HepG2 (cell line): ENCODE measurements around the gene TACC3. TPM values are rescaled to one million over a fixed set of nuclear protein-coding genes. Genes with fewer than 3 reads are reported as not detected.

Experiments
- AKAP8 ChIP-seq: sonication (generic); formaldehyde crosslinking; IDR thresholded peaks from 2 replicates; pipeline ENCODE4 v1.5.1; 2020; ENCODE audit warnings: mild to moderate bottlenecking, missing genetic modification reagents
- CBX1 ChIP-seq: IDR thresholded peaks from one replicate; pipeline ENCODE4 v1.6.1; 2016; ENCODE audit warnings: antibody characterized with exemption, low read depth
- HIC2 ChIP-seq: sonication (generic); formaldehyde crosslinking; IDR thresholded peaks from 2 replicates; pipeline ENCODE4 v1.9.0; 2022; ENCODE audit warnings: low read depth, missing genetic modification reagents
- HNRNPL ChIP-seq: fragments of 200-400 bp; formaldehyde crosslinking; IDR thresholded peaks from 2 replicates; pipeline ENCODE4 v1.6.1; 2017; ENCODE audit warnings: mild to moderate bottlenecking, low read depth, low read length
- MYPOP ChIP-seq: sonication (generic); formaldehyde crosslinking; IDR thresholded peaks from 2 replicates; pipeline ENCODE4 v1.8.1; 2023; ENCODE audit warnings: mild to moderate bottlenecking, moderate library complexity, missing genetic modification reagents
- PHB2 ChIP-seq: fragments of 450-650 bp; IDR thresholded peaks from 2 replicates; pipeline ENCODE4 v1.6.1; 2018; ENCODE audit not compliant: partially characterized antibody
- SNAI1 ChIP-seq: sonication (generic); formaldehyde crosslinking; IDR thresholded peaks from 2 replicates; pipeline ENCODE4 v1.5.0; 2020; ENCODE audit warnings: mild to moderate bottlenecking, missing genetic modification reagents, borderline replicate concordance
- ZNF546 ChIP-seq: sonication (generic); formaldehyde crosslinking; conservative IDR thresholded peaks from 2 replicates; pipeline ENCODE4 v1.8.1; 2023; ENCODE audit warnings: mild to moderate bottlenecking, missing genetic modification reagents
- ZNF547 ChIP-seq: sonication (generic); formaldehyde crosslinking; IDR thresholded peaks from 2 replicates; pipeline ENCODE4 v1.5.1; 2020; ENCODE audit warnings: mild to moderate bottlenecking, missing genetic modification reagents
- polyA plus RNA-seq, 8 experiments: library from polyadenylated mRNA; depleted of rRNA in 3 of 8; stranded (reverse) in 7 of 8; unstranded in 1 of 8; fragments of >200 nt; fragmentation: Illumina TruSeq in 4 of 8; extraction: Trizol in 4 of 8; gene quantifications; 2 replicates each; pipeline versions ENCODE4 v1.2.1 to v1.2.3, GENCODE V29; 2011 to 2016; ENCODE audit warnings: low read depth in 4 of 8, missing spikeins in 1 of 8, mixed read lengths in 1 of 8; ENCODE audit not compliant: insufficient read depth in 1 of 8
- total RNA-seq, 5 experiments: library from RNA; depleted of rRNA; stranded (reverse); fragments of >200 nt; fragmentation: Illumina TruSeq; extraction: Trizol; gene quantifications; 2 replicates each; pipeline ENCODE4 v1.2.3, GENCODE V29; 2016; ENCODE audit warnings: low read depth in 1 of 5
- TF ChIP-seq, protein P1 (sequence below): IDR thresholded peaks from 2 replicates; pipeline ENCODE4 v1.6.1; 2016; ENCODE audit warnings: low read depth, missing genetic modification reagents, missing compliant biosample characterization
- TF ChIP-seq, protein P2 (sequence below): sonication (generic); formaldehyde crosslinking; IDR thresholded peaks from 2 replicates; pipeline ENCODE4 v1.5.1; 2020; ENCODE audit warnings: mild to moderate bottlenecking, missing genetic modification reagents, moderate library complexity
- TF ChIP-seq, protein P3 (sequence below): sonication (generic); formaldehyde crosslinking; IDR thresholded peaks from 2 replicates; pipeline ENCODE4 v1.4.0; 2020; ENCODE audit warnings: missing genetic modification reagents
- TF ChIP-seq, protein P4 (sequence below): sonication (generic); formaldehyde crosslinking; IDR thresholded peaks from 2 replicates; pipeline ENCODE4 v1.4.0; 2020; ENCODE audit warnings: missing genetic modification reagents, mild to moderate bottlenecking, borderline replicate concordance
- TF ChIP-seq, protein P5 (sequence below): sonication (generic); formaldehyde crosslinking; IDR thresholded peaks from 2 replicates; pipeline ENCODE4 v1.4.0; 2020; ENCODE audit warnings: mild to moderate bottlenecking, missing genetic modification reagents

TACC3 gene
- total and polyA plus RNA-seq, 2 of the 13 experiments (the other 11 are each of a cell fraction or from before 2014, with no cell fraction given) = 20.3 to 21.2 TPM

GRCh38 chr4:1787411-1788077 is 66.2 kb downstream of the TACC3 start (continued):
- TF ChIP-seq, protein P1, sequence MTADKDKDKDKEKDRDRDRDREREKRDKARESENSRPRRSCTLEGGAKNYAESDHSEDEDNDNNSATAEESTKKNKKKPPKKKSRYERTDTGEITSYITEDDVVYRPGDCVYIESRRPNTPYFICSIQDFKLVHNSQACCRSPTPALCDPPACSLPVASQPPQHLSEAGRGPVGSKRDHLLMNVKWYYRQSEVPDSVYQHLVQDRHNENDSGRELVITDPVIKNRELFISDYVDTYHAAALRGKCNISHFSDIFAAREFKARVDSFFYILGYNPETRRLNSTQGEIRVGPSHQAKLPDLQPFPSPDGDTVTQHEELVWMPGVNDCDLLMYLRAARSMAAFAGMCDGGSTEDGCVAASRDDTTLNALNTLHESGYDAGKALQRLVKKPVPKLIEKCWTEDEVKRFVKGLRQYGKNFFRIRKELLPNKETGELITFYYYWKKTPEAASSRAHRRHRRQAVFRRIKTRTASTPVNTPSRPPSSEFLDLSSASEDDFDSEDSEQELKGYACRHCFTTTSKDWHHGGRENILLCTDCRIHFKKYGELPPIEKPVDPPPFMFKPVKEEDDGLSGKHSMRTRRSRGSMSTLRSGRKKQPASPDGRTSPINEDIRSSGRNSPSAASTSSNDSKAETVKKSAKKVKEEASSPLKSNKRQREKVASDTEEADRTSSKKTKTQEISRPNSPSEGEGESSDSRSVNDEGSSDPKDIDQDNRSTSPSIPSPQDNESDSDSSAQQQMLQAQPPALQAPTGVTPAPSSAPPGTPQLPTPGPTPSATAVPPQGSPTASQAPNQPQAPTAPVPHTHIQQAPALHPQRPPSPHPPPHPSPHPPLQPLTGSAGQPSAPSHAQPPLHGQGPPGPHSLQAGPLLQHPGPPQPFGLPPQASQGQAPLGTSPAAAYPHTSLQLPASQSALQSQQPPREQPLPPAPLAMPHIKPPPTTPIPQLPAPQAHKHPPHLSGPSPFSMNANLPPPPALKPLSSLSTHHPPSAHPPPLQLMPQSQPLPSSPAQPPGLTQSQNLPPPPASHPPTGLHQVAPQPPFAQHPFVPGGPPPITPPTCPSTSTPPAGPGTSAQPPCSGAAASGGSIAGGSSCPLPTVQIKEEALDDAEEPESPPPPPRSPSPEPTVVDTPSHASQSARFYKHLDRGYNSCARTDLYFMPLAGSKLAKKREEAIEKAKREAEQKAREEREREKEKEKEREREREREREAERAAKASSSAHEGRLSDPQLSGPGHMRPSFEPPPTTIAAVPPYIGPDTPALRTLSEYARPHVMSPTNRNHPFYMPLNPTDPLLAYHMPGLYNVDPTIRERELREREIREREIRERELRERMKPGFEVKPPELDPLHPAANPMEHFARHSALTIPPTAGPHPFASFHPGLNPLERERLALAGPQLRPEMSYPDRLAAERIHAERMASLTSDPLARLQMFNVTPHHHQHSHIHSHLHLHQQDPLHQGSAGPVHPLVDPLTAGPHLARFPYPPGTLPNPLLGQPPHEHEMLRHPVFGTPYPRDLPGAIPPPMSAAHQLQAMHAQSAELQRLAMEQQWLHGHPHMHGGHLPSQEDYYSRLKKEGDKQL = no peak
- TF ChIP-seq, protein P2, sequence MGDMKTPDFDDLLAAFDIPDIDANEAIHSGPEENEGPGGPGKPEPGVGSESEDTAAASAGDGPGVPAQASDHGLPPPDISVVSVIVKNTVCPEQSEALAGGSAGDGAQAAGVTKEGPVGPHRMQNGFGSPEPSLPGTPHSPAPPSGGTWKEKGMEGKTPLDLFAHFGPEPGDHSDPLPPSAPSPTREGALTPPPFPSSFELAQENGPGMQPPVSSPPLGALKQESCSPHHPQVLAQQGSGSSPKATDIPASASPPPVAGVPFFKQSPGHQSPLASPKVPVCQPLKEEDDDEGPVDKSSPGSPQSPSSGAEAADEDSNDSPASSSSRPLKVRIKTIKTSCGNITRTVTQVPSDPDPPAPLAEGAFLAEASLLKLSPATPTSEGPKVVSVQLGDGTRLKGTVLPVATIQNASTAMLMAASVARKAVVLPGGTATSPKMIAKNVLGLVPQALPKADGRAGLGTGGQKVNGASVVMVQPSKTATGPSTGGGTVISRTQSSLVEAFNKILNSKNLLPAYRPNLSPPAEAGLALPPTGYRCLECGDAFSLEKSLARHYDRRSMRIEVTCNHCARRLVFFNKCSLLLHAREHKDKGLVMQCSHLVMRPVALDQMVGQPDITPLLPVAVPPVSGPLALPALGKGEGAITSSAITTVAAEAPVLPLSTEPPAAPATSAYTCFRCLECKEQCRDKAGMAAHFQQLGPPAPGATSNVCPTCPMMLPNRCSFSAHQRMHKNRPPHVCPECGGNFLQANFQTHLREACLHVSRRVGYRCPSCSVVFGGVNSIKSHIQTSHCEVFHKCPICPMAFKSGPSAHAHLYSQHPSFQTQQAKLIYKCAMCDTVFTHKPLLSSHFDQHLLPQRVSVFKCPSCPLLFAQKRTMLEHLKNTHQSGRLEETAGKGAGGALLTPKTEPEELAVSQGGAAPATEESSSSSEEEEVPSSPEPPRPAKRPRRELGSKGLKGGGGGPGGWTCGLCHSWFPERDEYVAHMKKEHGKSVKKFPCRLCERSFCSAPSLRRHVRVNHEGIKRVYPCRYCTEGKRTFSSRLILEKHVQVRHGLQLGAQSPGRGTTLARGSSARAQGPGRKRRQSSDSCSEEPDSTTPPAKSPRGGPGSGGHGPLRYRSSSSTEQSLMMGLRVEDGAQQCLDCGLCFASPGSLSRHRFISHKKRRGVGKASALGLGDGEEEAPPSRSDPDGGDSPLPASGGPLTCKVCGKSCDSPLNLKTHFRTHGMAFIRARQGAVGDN (CRISPR knock-in tag) = peak; percentile 91
- TF ChIP-seq, protein P3, sequence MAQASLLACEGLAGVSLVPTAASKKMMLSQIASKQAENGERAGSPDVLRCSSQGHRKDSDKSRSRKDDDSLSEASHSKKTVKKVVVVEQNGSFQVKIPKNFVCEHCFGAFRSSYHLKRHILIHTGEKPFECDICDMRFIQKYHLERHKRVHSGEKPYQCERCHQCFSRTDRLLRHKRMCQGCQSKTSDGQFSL (CRISPR knock-in tag) = no peak
- 0 out of 2 replicates have a peak, but pooled peaks have one; percentile 21 for TF ChIP-seq AKAP8 (CRISPR knock-in tag)
- peak; percentile 96 for TF ChIP-seq HNRNPL
- no peak for TF ChIP-seq ZNF546 (CRISPR knock-in tag)
- no peak for TF ChIP-seq SNAI1
- 0 out of 2 replicates have a peak, but pooled peaks have one; percentile 30 for TF ChIP-seq ZNF547 (CRISPR knock-in tag)
- no peak for TF ChIP-seq CBX1
- no peak for TF ChIP-seq PHB2
- TF ChIP-seq, protein P4, sequence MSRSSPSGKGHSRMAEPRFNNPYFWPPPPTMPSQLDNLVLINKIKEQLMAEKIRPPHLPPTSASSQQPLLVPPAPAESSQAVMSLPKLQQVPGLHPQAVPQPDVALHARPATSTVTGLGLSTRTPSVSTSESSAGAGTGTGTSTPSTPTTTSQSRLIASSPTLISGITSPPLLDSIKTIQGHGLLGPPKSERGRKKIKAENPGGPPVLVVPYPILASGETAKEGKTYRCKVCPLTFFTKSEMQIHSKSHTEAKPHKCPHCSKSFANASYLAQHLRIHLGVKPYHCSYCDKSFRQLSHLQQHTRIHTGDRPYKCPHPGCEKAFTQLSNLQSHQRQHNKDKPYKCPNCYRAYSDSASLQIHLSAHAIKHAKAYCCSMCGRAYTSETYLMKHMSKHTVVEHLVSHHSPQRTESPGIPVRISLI (CRISPR knock-in tag) = no peak
- no peak for TF ChIP-seq MYPOP
- TF ChIP-seq HIC2 (CRISPR knock-in tag) = peak; percentile 81
- TF ChIP-seq, protein P5, sequence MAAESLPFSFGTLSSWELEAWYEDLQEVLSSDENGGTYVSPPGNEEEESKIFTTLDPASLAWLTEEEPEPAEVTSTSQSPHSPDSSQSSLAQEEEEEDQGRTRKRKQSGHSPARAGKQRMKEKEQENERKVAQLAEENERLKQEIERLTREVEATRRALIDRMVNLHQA = no peak
